ENCODE measurements around the gene CGNL1.

The CGNL1 gene

GRCh38 chr15:57419335-57419734, 43.0 kb downstream of the CGNL1 start:
- H3K27ac ChIP-seq (ENCODE audit: insufficient read depth, low read length, poor library complexity, severe bottlenecking), result no peak overlapping the region

GRCh38 chr15:57421110-57421509, 44.8 kb downstream of the CGNL1 start:
- no peak overlapping the region for H3K27ac ChIP-seq (ENCODE audit: insufficient read depth, low read length, poor library complexity, severe bottlenecking)
- no peaks in the 10 kb centered on the region for H3K36me3 ChIP-seq (ENCODE audit: control insufficient read depth, insufficient read depth, low read length)
- H3K27me3 ChIP-seq (replicated peaks; ENCODE audit: control insufficient read depth, insufficient read depth, low read length, poor library complexity, severe bottlenecking), result no peaks in the 10 kb centered on the region
- H3K4me1 ChIP-seq (ENCODE audit: control insufficient read depth, insufficient read depth, low read length, poor library complexity, severe bottlenecking), result no peaks in the 10 kb centered on the region
- no peak overlapping the region for H3K4me3 ChIP-seq (ENCODE audit: insufficient read depth, low read depth, low read length, poor library complexity, severe bottlenecking)
- no peaks in the 10 kb centered on the region for H3K9me3 ChIP-seq (ENCODE audit: control insufficient read depth, low read length)
- no peak for DNase-seq

More at GRCh38 chr15:57419335-57419734, 43.0 kb downstream of the CGNL1 start:
- H3K4me1 ChIP-seq (ENCODE audit: control insufficient read depth, insufficient read depth, low read length, poor library complexity, severe bottlenecking), result no peaks in the 10 kb centered on the region
- no peaks in the 10 kb centered on the region for H3K9me3 ChIP-seq (ENCODE audit: control insufficient read depth, low read length)
- no peaks in the 10 kb centered on the region for H3K27me3 ChIP-seq (replicated peaks; ENCODE audit: control insufficient read depth, insufficient read depth, low read length, poor library complexity, severe bottlenecking)
- H3K36me3 ChIP-seq (ENCODE audit: control insufficient read depth, insufficient read depth, low read length), result no peaks in the 10 kb centered on the region
- no peak for DNase-seq
- no peak overlapping the region for H3K4me3 ChIP-seq (ENCODE audit: insufficient read depth, low read depth, low read length, poor library complexity, severe bottlenecking)

DNA sequence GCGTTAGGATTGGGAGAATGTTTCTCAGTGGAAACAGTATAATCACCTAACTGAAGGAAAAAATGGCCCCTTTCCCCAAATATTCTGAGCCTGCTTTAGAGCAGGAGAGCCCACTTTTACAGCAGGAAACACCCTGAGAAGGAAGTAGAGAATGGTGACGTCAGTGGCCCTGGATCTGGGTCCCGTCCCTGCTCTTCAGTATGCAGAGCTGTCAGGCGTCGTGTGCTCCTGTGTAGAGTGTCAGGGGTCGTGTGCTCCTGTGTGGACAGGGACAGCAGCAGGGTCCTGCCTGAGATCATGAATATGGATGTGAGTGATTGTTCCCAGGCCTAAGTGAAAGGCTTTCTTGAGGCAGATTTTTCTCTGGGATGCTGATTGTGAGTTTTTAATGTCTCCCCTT, 45.2 kb downstream of the CGNL1 start:
- no peaks in the 10 kb centered on the region for H3K4me1 ChIP-seq (ENCODE audit: control insufficient read depth, insufficient read depth, low read length, poor library complexity, severe bottlenecking)
- H3K9me3 ChIP-seq (ENCODE audit: control insufficient read depth, low read length), result no peaks in the 10 kb centered on the region
- no peak for DNase-seq
- no peak overlapping the region for H3K4me3 ChIP-seq (ENCODE audit: insufficient read depth, low read depth, low read length, poor library complexity, severe bottlenecking)
- no peaks in the 10 kb centered on the region for H3K27me3 ChIP-seq (replicated peaks; ENCODE audit: control insufficient read depth, insufficient read depth, low read length, poor library complexity, severe bottlenecking)
- H3K36me3 ChIP-seq (ENCODE audit: control insufficient read depth, insufficient read depth, low read length), result no peaks in the 10 kb centered on the region
- H3K27ac ChIP-seq (ENCODE audit: insufficient read depth, low read length, poor library complexity, severe bottlenecking), result no peak overlapping the region

- H3K4me1 ChIP-seq (ENCODE audit: control insufficient read depth, insufficient read depth, low read length, poor library complexity, severe bottlenecking), result no peaks in the 10 kb centered on the region
- H3K36me3 ChIP-seq (ENCODE audit: control insufficient read depth, insufficient read depth, low read length), result no peaks in the 10 kb centered on the region
- no peaks in the 10 kb centered on the region for H3K9me3 ChIP-seq (ENCODE audit: control insufficient read depth, low read length)
- no peaks in the 10 kb centered on the region for H3K27me3 ChIP-seq (replicated peaks; ENCODE audit: control insufficient read depth, insufficient read depth, low read length, poor library complexity, severe bottlenecking)
- no peak overlapping the region for H3K27ac ChIP-seq (ENCODE audit: insufficient read depth, low read length, poor library complexity, severe bottlenecking)
- no peak overlapping the region for H3K4me3 ChIP-seq (ENCODE audit: insufficient read depth, low read depth, low read length, poor library complexity, severe bottlenecking)
- no peak for DNase-seq
Observed at GRCh38 chr15:57422113-57422754, 45.9 kb downstream of the CGNL1 start.

- Histone ChIP-seq H3K4me3 (ENCODE audit: insufficient read depth, low read depth, low read length, poor library complexity, severe bottlenecking) (no peak overlapping the region), H3K4me1 (ENCODE audit: control insufficient read depth, insufficient read depth, low read length, poor library complexity, severe bottlenecking) (no peaks in the 10 kb centered on the region), H3K27ac (ENCODE audit: insufficient read depth, low read length, poor library complexity, severe bottlenecking) (no peak overlapping the region), H3K27me3 (replicated peaks; ENCODE audit: control insufficient read depth, insufficient read depth, low read length, poor library complexity, severe bottlenecking) (no peaks in the 10 kb centered on the region), H3K36me3 (ENCODE audit: control insufficient read depth, insufficient read depth, low read length) (no peaks in the 10 kb centered on the region), H3K9me3 (ENCODE audit: control insufficient read depth, low read length) (no peaks in the 10 kb centered on the region)
- no peak for DNase-seq
Observed at GRCh38 chr15:57423599-57424140, 47.4 kb downstream of the CGNL1 start.

- no peak overlapping the region for H3K27ac ChIP-seq (ENCODE audit: insufficient read depth, low read length, poor library complexity, severe bottlenecking)
- H3K4me1 ChIP-seq (ENCODE audit: control insufficient read depth, insufficient read depth, low read length, poor library complexity, severe bottlenecking), result no peaks in the 10 kb centered on the region
Observed at GRCh38 chr15:57424628-57425405, 48.5 kb downstream of the CGNL1 start.

DNA sequence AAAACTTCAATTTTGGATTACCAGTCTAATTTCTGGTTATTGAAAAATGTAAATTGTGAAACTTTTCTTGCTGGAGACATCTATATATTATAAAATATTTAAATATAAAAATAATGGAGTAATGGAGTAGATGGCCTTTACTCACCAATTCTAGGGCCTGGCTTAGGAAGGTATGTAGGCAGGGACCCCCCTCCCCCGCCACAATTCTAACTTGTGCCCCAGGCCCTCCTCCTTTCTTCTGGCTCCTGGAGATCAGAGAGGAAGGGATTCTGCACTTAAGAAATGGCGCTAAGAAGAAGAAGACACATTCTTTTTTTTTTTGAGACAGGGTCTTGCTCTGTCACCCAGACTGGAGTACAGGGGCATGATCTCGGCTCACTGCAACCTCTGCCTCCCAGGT, 49.5 kb downstream of the CGNL1 start:
- no peak overlapping the region for H3K4me3 ChIP-seq (ENCODE audit: insufficient read depth, low read depth, low read length, poor library complexity, severe bottlenecking)
- H3K9me3 ChIP-seq (ENCODE audit: control insufficient read depth, low read length), result no peaks in the 10 kb centered on the region
- no peak overlapping the region for H3K27ac ChIP-seq (ENCODE audit: insufficient read depth, low read length, poor library complexity, severe bottlenecking)
- no peaks in the 10 kb centered on the region for H3K4me1 ChIP-seq (ENCODE audit: control insufficient read depth, insufficient read depth, low read length, poor library complexity, severe bottlenecking)
- H3K36me3 ChIP-seq (ENCODE audit: control insufficient read depth, insufficient read depth, low read length), result no peaks in the 10 kb centered on the region
- no peak for DNase-seq
- H3K27me3 ChIP-seq (replicated peaks; ENCODE audit: control insufficient read depth, insufficient read depth, low read length, poor library complexity, severe bottlenecking), result no peaks in the 10 kb centered on the region

More at GRCh38 chr15:57424628-57425405, 48.5 kb downstream of the CGNL1 start:
- Histone ChIP-seq H3K36me3 (ENCODE audit: control insufficient read depth, insufficient read depth, low read length) (no peaks in the 10 kb centered on the region), H3K4me3 (ENCODE audit: insufficient read depth, low read depth, low read length, poor library complexity, severe bottlenecking) (no peak overlapping the region), H3K27me3 (replicated peaks; ENCODE audit: control insufficient read depth, insufficient read depth, low read length, poor library complexity, severe bottlenecking) (no peaks in the 10 kb centered on the region), H3K9me3 (ENCODE audit: control insufficient read depth, low read length) (no peaks in the 10 kb centered on the region)
- no peak for DNase-seq

DNA sequence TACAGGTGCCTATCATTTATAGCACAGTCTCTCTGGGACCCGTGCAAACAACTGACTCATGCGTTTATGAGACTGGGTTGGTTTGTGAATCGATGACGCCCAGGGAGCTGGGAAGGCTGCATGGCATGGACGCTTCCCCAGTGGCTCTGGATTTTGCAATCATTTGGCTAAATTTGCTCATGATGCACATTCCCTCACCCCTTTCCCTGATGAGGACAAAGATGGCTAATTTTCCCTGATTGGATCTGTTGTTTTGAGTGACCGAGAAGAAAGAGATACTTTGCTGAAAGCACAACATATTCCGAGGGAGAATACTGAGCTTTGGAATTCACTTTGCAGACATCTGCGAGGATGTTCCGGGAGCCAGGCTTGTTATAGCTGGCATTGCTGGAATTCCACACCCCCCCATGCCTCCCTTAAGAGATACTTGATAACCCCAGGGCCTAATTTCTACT, 51.1 kb downstream of the CGNL1 start:
- Histone ChIP-seq H3K4me1 (ENCODE audit: control insufficient read depth, insufficient read depth, low read length, poor library complexity, severe bottlenecking) (no peaks in the 10 kb centered on the region), H3K9me3 (ENCODE audit: control insufficient read depth, low read length) (no peaks in the 10 kb centered on the region), H3K27ac (ENCODE audit: insufficient read depth, low read length, poor library complexity, severe bottlenecking) (no peak overlapping the region), H3K4me3 (ENCODE audit: insufficient read depth, low read depth, low read length, poor library complexity, severe bottlenecking) (no peak overlapping the region), H3K27me3 (replicated peaks; ENCODE audit: control insufficient read depth, insufficient read depth, low read length, poor library complexity, severe bottlenecking) (no peaks in the 10 kb centered on the region), H3K36me3 (ENCODE audit: control insufficient read depth, insufficient read depth, low read length) (no peaks in the 10 kb centered on the region)
- DNase-seq, result no peak

DNA sequence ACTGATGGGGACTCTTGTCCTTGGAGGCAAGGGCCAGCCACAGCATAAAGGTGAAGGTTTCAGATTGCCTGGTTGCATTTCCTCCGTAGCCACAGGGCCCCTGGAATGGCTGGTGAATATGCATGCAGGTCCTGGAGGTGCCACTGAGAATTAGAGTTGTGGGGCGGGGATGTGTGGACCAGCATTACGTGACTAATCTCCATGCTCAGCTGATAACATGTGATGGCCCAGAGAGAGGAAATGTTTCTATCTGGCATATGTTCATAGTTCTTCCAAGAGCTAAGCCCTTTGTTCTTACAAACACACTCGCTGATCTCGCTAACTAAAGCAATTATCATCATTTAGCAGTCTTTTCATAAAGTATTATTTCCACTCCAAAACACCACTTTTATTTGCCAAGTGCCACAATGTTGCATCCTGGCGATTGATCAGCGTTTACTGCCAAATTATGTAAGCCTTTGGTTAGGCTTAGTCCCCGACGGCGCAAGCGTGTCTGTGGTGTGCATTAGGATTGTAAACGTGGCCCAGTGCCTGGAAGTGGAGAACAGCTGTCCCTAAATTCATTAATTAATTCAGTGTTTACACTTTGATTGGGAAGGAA, 55.9 kb downstream of the CGNL1 start:
- no peak for DNase-seq
- Histone ChIP-seq H3K36me3 (ENCODE audit: control insufficient read depth, insufficient read depth, low read length) (no peaks in the 10 kb centered on the region), H3K4me1 (ENCODE audit: control insufficient read depth, insufficient read depth, low read length, poor library complexity, severe bottlenecking) (no peaks in the 10 kb centered on the region), H3K9me3 (ENCODE audit: control insufficient read depth, low read length) (no peaks in the 10 kb centered on the region), H3K27me3 (replicated peaks; ENCODE audit: control insufficient read depth, insufficient read depth, low read length, poor library complexity, severe bottlenecking) (no peaks in the 10 kb centered on the region), H3K27ac (ENCODE audit: insufficient read depth, low read length, poor library complexity, severe bottlenecking) (no peak overlapping the region), H3K4me3 (ENCODE audit: insufficient read depth, low read depth, low read length, poor library complexity, severe bottlenecking) (no peak overlapping the region)

GRCh38 chr15:57436166-57436565, 59.9 kb downstream of the CGNL1 start:
- DNase-seq, result no peak
- no peaks in the 10 kb centered on the region for H3K36me3 ChIP-seq (ENCODE audit: control insufficient read depth, insufficient read depth, low read length)
- no peak overlapping the region for H3K4me3 ChIP-seq (ENCODE audit: insufficient read depth, low read depth, low read length, poor library complexity, severe bottlenecking)
- H3K4me1 ChIP-seq (ENCODE audit: control insufficient read depth, insufficient read depth, low read length, poor library complexity, severe bottlenecking), result no peaks in the 10 kb centered on the region
- no peak overlapping the region for H3K27ac ChIP-seq (ENCODE audit: insufficient read depth, low read length, poor library complexity, severe bottlenecking)
- H3K9me3 ChIP-seq (ENCODE audit: control insufficient read depth, low read length), result no peaks in the 10 kb centered on the region
- no peaks in the 10 kb centered on the region for H3K27me3 ChIP-seq (replicated peaks; ENCODE audit: control insufficient read depth, insufficient read depth, low read length, poor library complexity, severe bottlenecking)

Data from effector memory CD4-positive, alpha-beta T cell (primary cell).